NCI-H526 (cell line): ENCODE data around the gene NAALADL2.

Experiments used
- DNase-seq, 2 experiments: peaks; one replicate each; lab custom pipeline; 2025; lab: John Stamatoyannopoulos, UW

The NAALADL2 gene

GRCh38 chr3:174884776-174885568, 25.8 kb downstream of the NAALADL2 start:
- DNase-seq: no peak

DNA sequence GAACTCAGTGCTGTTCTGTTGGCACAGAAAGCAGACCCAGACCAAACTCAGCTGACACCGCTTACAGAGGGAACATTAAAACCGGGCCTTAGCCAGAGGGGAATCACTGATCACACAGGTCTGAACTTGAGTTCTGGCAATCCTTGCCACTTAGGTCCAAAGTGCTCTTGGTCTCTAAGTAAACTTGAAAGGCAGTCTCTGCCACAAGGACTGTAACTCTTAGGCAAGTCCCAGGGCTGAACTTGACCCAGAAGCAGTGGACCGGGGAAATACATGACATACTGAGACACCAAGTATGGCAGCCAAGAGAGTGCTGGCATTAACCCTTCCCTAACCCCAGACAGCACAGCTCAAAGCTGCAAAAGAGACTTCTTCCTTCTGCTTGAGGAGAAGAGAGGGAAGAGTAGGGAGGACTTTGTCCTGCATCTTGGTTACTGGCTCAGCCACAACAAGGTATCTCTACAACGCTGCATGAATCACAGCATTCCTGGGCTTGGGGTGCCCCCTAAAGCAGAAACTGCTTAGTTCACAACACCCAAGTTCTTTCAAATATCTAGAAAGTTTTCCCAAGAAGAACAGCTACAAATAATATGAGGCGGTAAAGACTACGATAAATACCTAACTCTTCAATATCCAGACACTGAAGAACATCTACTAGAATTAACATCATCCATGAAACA, 32.5 kb downstream of the NAALADL2 start:
- no peak for DNase-seq

DNA sequence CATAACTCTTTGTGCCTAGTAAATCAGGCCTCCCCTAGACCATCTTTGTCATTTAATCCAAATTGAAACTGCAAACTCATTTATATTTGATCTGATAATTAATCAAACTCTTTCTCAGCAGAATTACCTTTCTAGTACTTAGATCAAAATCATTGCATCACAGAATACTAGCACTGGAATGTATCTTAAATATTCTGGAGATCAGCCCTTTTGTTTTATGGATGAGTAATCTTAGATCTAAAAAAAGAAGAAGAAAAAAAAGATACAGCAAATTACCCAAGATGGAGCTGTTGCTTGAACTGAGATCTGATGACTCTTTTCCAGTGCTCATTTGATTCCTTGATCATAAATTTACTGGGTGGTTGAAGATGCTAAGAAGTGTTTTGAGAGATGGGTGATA, 47.9 kb downstream of the NAALADL2 start:
- DNase-seq: no peak

DNA sequence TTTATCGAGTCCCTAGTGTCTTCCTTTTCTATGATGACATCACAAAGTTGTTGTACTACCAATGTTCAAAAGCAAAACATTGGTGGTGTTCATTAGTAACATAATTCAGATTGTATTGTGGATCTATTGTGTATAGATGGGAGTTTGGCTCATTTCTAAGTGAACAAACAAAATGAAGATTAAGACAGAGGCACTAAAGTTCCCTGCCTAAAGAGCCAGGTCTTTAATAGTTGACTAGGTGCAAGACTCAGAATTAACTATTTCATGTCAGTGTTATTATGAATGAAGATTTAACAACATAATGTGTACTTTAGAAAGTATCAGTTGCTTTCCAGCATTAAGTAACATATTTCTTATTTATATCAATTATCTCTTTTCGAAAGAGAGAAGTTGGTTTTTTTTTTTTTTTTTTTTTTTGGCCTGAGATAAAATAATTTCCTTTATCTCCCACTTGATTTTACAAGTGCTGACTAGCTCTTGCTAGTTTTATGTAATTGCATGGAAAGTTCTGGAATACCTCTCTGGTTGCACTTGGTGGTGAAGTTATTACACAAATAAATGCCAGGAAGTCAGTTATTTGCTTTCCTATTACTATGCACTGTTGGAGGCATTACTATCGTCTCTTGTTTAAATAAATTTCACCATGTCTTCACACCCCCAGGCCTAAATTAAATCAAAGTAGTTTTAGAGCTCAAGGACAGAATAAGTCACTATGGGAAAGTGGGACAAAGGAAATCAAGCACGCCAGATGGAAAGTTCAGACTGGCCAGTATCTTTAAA, 48.7 kb downstream of the NAALADL2 start:
- DNase-seq: no peak

- DNase-seq: no peak
These were observed 72.6 kb downstream of the NAALADL2 start for GRCh38 chr3:174931473-174932353.

DNA sequence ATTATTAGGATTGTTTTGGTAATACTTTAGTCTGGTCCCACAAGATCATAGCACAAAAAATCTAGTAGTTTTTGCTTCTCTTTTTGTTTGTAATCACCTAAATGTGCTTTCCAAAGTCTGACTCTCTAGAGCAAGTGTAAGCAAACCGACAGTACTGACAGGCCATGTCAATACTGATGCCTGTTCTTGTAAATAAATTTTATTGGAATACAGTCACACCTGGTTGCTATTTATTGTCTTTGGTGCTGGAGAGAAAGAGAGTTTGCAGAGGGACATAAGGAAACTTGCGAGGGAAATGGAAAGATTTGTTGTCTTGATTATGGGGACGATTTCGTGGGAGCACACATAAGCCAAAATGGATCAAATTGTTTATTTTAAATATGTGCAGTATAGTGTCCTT, 77.5 kb downstream of the NAALADL2 start:
- no peak for DNase-seq

DNA sequence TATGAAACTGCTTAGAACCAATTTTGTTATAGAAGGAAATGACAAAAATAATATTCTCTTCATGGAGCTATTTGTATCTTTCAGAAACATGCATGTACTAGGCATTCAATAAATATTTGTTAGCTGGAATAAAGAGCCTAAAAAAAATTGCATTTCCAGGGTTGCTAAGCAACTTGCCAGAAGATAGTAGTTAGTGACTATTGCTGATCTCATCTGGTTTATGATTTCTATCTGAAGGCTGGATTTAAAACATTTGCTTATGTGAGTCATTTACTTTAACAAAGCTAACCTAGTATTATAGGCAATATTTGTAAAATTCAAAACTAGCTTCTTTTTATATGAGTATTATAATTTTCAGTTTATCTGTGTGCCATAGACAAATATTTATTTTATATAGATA, 78.3 kb downstream of the NAALADL2 start:
- DNase-seq: no peak

DNA sequence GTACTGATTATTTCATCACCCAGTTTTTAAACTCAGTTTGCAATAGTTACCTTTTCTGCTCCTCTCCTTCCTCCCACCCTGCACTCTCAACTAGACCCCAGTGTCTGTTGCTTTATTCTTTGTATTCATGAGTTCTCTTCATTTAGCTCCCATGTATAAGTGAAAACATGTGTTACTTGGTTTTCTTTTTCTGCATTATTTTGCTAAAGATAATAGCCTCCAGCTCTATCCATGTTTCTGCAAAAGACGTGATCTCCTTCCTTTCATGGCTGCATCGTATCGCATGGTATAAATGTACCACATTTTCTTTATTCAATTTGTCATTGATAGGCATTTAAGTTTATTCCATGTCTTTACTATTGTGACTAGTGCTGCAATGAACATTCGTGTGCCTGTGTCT, 79.0 kb downstream of the NAALADL2 start:
- no peak for DNase-seq

DNA sequence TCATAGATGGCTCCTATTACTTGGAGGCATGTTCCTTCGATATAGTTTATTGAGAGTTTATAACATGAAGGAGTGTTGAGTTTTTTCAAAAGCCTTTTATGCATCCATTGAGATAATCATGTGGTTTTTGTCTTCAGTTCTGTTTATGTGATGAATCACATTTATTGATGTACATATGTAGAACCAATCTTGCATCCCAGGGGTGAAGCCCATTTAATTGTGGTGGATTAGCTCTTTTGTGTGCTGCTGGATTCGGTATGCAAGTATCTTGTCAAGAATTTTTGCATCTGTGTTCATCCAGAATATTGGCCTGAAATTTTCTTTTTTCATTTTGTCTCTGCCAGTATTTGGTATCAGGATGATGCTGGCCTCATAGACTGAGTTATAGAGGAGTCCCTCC, 81.0 kb downstream of the NAALADL2 start:
- no peak for DNase-seq

GRCh38 chr3:174945276-174945675, 86.1 kb downstream of the NAALADL2 start:
- DNase-seq: no peak

DNA sequence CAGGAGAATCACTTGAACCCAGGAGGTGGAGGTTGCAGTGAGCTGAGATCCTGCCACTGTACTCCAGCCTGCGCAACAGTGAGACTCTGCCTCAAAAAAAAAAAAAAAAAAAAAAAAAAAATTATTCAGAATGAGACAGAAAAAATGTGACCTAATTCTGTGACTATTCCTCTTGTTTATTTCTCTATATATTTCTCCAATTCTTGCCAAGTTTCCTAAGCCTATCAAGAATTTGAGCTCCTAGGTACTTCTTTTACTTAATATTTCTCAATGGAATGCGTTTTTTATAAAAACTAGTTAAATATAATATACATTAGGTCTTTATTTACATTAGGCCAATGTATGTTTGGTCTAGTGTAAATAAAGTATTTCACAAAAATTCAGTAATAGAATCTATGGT, 86.8 kb downstream of the NAALADL2 start:
- DNase-seq: no peak

DNA sequence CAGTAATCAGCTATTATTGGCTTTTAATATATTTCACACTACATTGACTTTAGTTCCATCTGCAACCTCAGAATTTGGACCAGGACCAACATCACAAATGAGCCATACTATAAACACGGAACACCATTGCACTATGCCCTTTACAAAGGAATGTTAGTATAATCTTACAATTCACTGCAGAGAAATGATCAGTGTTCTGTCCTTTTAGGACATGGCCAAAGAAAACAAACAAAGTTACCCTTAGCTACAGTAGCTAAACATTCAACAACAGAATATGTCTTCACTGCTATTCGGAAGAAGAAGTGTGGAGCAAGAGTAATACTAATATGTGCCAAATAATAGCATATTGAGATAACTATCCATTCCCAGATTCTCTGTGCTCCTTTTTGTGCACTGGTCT, 90.4 kb downstream of the NAALADL2 start:
- no peak for DNase-seq

DNA sequence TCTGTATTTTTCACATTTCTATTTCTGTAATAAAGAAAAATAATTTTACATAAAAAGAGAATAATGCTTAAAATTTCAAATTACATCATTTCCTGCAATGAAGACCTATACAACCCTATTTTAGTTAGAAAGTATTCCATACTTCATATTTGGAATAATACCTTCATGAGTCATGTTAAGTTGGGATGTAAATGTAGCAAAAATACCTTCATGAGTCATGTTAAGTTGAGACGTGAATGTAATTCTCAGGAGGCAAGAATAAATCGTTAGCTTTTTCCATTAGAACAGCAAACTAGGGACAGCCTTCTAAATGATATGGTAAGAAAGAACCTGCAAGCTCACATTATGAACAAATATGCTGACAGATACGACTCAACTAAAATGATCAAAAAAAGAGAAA, 91.9 kb downstream of the NAALADL2 start:
- no peak for DNase-seq

DNA sequence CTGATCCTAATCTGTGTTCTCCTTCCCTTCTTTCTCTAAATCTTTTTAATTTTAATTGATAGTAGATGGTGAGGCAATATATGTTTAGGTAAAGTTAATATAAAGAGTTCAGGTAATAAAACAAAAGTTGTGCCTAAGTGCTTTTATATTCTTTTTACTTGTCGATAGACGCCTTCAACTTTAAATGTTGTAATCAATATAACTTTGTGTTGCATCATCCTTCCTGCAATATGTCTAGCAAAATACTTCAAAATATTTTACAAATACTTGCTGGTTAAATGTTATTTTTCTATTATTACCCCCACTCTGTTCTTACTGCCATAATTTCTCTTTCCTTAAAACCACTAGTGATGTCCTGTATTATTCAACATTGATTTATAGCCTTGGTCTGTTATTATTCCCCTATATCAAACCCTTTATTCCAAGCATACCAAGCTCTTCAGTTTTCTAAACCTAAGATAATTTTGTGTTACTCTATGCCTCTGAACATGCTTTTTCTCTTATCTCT, 92.4 kb downstream of the NAALADL2 start:
- DNase-seq: no peak

GRCh38 chr3:174953068-174953467, 93.9 kb downstream of the NAALADL2 start:
- DNase-seq: no peak

DNA sequence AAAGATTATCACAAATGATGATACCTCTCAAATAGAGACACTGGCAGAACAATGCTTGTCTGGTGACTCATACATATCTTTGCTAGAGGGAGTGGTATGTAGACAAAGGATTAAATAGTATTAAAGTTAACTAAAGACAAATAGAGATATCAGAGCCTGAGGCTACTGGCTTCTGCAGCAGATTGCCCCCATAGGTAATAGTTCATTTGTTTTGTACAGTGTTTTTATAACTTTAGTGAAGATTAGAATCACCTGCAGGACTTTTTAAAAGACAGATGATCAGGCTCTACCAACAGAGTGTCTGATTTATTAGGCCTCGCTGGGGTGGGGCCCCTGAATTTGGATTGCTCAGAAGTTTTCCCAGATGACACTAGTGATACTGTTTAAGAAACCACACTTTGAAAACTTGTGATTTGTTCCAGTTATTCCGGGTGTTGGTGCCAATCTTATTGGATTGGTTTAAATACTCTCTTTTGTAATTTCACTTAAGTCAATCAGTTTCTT, 96.4 kb downstream of the NAALADL2 start:
- no peak for DNase-seq

GRCh38 chr3:174957081-174957480, 97.9 kb downstream of the NAALADL2 start:
- no peak for DNase-seq

- DNase-seq: no peak
These were observed 98.4 kb downstream of the NAALADL2 start for GRCh38 chr3:174957551-174958001.

DNA sequence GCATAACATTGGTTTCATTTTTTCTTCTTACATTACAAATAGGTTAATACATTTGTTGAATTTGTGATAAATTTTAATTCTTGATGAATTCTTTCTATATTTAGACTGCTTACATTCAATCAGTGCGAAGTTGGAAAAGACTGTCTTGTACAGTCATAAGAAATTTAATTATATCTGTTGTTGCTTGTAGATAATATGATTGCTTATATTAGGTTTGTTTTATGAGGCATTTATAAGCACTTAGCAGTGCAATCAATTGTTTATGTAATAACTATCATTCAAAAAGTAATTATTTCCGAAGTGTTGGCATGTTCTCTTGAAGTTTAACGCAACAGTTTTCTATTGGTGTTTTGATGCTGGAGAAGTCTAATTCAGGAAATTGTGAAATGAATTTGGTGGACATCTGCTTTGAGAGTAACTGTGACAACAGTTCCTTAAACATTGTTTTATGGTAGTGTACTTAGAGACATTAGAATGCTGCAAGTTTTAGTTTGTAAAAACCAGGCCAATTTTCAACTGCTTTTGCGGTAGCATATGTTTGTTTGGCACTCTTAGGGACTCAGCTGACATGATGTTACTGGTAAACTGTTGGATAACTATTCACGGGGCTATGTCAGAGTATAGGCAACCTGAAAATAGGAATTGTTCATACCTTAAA, 99.7 kb downstream of the NAALADL2 start:
- no peak for DNase-seq

GRCh38 chr3:174959556-174960065, 100.5 kb downstream of the NAALADL2 start:
- no peak for DNase-seq

- DNase-seq: no peak
These were observed 101.8 kb downstream of the NAALADL2 start for GRCh38 chr3:174960898-174961297.
